Esophagus muscularis mucosa (tissue), 4 donors: Measurements from ENCODE around the gene FANCC. TPM values are rescaled to one million over a fixed set of nuclear protein-coding genes. Genes with fewer than 3 reads are reported as not detected.

Source experiments
- DNase-seq: peaks from one replicate; pipeline ENCODE4 v3.0.0-alpha.2; 2017; ENCODE audit errors: extremely low spot score
- H3K27ac ChIP-seq, 4 donors: fragments of 200-600 bp; sonication (generic); replicated peaks in 1 of 4; 1 replicate in 3 of 4; 2 replicates in 1 of 4; pipeline ENCODE4 v1.5.1; 2016 to 2019; ENCODE audit warnings: mild to moderate bottlenecking in 1 of 4
- H3K27me3 ChIP-seq, 4 donors: fragments of 200-600 bp; sonication (generic); one replicate each; pipeline versions ENCODE4 v1.5.1 to v1.6.0; 2016 to 2019
- H3K36me3 ChIP-seq, 4 donors: fragments of 200-600 bp; sonication (generic); one replicate each; pipeline ENCODE4 v1.5.1; 2016 to 2019
- H3K4me1 ChIP-seq, 4 donors: fragments of 200-600 bp; sonication (generic); one replicate each; pipeline ENCODE4 v1.5.1; 2016 to 2019
- H3K4me3 ChIP-seq, 4 donors: fragments of 200-600 bp; sonication (generic); 1 replicate in 2 of 4; 2 replicates in 2 of 4; pipeline ENCODE4 v1.5.1; 2016 to 2019; ENCODE audit warnings: mild to moderate bottlenecking in 4 of 4, moderate library complexity in 1 of 4
- H3K9me3 ChIP-seq, 4 donors: fragments of 200-600 bp; sonication (generic); 1 replicate in 3 of 4; 2 replicates in 1 of 4; pipeline ENCODE4 v1.5.1; 2016 to 2019
- EP300 ChIP-seq: sonication (generic); formaldehyde crosslinking; IDR thresholded peaks from one replicate; pipeline ENCODE4 v1.6.1; 2017; ENCODE audit warnings: antibody characterized with exemption
- POLR2A ChIP-seq: fragments of 450-650 bp; IDR thresholded peaks from one replicate; pipeline ENCODE4 v1.6.1; 2017; ENCODE audit warnings: antibody characterized with exemption, moderate library complexity, mild to moderate bottlenecking, low read depth
- POLR2AphosphoS5 ChIP-seq, 2 donors: sonication (generic); formaldehyde crosslinking; IDR thresholded peaks; one replicate each; pipeline ENCODE4 v1.6.1; 2017; ENCODE audit warnings: antibody characterized with exemption in 2 of 2
- WGBS: methylation state at CpG from one replicate; pipeline ENCODE4 v1.1.5; 2018; 5-methylcytosine and 5-hydroxymethylcytosine counted together
- intact Hi-C: fragments of 100-400 bp; cut with DNase I; formaldehyde crosslinking; loops from one replicate; pipeline ENCODE4 v1.15.1; 2023
- total RNA-seq, 4 donors: library from RNA; depleted of rRNA; stranded (reverse); fragments of >200 nt; gene quantifications; one replicate each; pipeline versions ENCODE4 v1.1.0 to v1.2.1, GENCODE V29; 2016
- TF ChIP-seq, protein P1 (sequence below), 3 experiments: fragments of 200-600 bp in 2 of 3; fragments of 450-650 bp in 1 of 3; sonication (generic) in 2 of 3; IDR thresholded peaks; one replicate each; pipeline ENCODE4 v1.5.1; 2017 to 2019; ENCODE audit warnings: antibody characterized with exemption in 3 of 3, mild to moderate bottlenecking in 2 of 3, moderate library complexity in 1 of 3

Gene FANCC
- total RNA-seq, 4 donors from 2014 or later: 5.3 to 9.5 (median 6.8) TPM

- Histone ChIP-seq H3K27me3 (no peaks in the 10 kb centered on the region), H3K36me3 (no peaks in the 10 kb centered on the region), H3K27ac (peak overlapping the region in 3 of 4 donors; percentile 13 to 48 (median 30)), H3K4me3 (no peak overlapping the region), H3K9me3 (no peaks in the 10 kb centered on the region), H3K4me1 (peaks cover 0 to 57% (median 36%) of the 10 kb centered on the region in 4 donors)
- DNase-seq: no peak
- TF ChIP-seq, protein P1, sequence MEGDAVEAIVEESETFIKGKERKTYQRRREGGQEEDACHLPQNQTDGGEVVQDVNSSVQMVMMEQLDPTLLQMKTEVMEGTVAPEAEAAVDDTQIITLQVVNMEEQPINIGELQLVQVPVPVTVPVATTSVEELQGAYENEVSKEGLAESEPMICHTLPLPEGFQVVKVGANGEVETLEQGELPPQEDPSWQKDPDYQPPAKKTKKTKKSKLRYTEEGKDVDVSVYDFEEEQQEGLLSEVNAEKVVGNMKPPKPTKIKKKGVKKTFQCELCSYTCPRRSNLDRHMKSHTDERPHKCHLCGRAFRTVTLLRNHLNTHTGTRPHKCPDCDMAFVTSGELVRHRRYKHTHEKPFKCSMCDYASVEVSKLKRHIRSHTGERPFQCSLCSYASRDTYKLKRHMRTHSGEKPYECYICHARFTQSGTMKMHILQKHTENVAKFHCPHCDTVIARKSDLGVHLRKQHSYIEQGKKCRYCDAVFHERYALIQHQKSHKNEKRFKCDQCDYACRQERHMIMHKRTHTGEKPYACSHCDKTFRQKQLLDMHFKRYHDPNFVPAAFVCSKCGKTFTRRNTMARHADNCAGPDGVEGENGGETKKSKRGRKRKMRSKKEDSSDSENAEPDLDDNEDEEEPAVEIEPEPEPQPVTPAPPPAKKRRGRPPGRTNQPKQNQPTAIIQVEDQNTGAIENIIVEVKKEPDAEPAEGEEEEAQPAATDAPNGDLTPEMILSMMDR (IDR thresholded peaks at IDR 0.05): no peak
- TF ChIP-seq EP300 (no peak), POLR2A (no peak), POLR2AphosphoS5 (IDR thresholded peaks at IDR 0.05) (no peak)
- intact Hi-C loops: loop anchor here (10.0 kb wide), 1 partner anchor 63 kb away; no protein-coding TSS in a partner anchor
- WGBS: 79% methylated on average over 5 of the region's 5 CpGs
Measured at GRCh38 chr9:95202076-95202681, 115.3 kb downstream of the FANCC start.

GRCh38 chr9:95201206-95201605 is 116.3 kb downstream of the FANCC start:
- Histone ChIP-seq H3K27me3 (no peaks in the 10 kb centered on the region), H3K4me3 (no peak overlapping the region), H3K27ac (peak overlapping the region in 2 of 4 donors; percentile 5 to 30), H3K36me3 (no peaks in the 10 kb centered on the region), H3K9me3 (no peaks in the 10 kb centered on the region), H3K4me1 (peaks cover 0 to 59% (median 39%) of the 10 kb centered on the region in 4 donors)
- intact Hi-C loops: loop anchor here (10.0 kb wide), 1 partner anchor 64 kb away; no protein-coding TSS in a partner anchor
- no peak for DNase-seq
- WGBS: 72% methylated on average over 4 of the region's 4 CpGs
- TF ChIP-seq, protein P1 (IDR thresholded peaks at IDR 0.05): no peak
- TF ChIP-seq POLR2A (no peak), EP300 (no peak), POLR2AphosphoS5 (IDR thresholded peaks at IDR 0.05) (no peak)

DNA sequence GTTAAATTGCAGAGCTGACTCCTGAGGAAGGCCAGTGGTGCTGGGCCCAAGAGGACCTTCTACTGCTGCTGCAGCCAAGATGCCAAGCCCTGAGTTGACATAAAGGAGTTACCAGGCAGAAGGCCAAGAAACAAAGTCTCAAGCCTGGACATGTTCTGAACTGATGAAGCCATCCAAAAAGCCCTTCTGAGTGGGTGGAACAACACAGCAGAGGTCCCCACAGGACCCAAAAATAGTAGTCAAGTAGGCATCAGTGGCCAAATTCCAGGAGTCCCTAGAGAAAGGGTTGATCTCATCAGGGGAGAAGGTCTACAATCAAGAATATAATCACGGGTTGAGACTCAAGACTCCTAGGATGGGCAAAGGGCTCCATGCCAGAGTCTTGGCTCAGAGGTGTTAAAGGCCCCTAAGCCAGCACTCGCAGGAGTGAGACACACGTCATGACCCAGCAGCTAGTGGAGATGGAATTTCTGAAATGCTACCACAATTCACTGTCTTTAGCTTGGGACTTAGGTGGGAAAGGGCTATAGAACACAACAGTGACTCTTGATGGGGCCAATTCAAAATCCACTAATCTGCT is 119.7 kb downstream of the FANCC start:
- intact Hi-C loops: no loop called here
- no peaks in the 10 kb centered on the region for H3K36me3 ChIP-seq
- DNase-seq: no peak
- H3K4me1 ChIP-seq: peaks cover 0 to 50% (median 34%) of the 10 kb centered on the region in 4 donors
- H3K9me3 ChIP-seq: no peaks in the 10 kb centered on the region
- peak overlapping the region in 2 of 4 donors; percentile 1 to 21 for H3K27ac ChIP-seq
- 34% methylated on average over 3 of the region's 3 CpGs for WGBS
- H3K4me3 ChIP-seq: no peak overlapping the region
- no peaks in the 10 kb centered on the region for H3K27me3 ChIP-seq
- TF ChIP-seq POLR2AphosphoS5 (IDR thresholded peaks at IDR 0.05): no peak
- TF ChIP-seq, protein P1 (IDR thresholded peaks at IDR 0.05): no peak
- no peak for TF ChIP-seq EP300
- no peak for TF ChIP-seq POLR2A

DNA sequence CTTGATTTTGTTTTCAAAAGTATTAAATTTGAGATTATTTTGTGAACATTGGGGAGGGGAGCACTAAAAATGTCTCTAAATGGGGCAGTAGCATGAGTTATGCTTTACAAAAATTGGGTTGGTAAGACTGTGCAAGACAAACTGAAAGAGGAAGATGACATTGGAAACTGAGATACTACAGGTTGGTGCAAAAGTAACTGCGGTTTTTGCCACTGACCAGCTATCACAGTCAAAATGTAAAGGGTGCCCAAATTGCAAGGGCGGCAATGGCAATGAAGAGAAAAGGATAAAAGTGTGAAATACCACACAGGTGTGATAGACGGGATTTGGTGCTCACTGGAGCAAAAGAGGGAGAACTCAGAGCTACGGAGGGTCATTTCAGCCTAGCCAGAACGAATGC is 124.0 kb downstream of the FANCC start:
- Histone ChIP-seq H3K4me3 (no peak overlapping the region), H3K27me3 (no peaks in the 10 kb centered on the region), H3K9me3 (no peaks in the 10 kb centered on the region), H3K36me3 (no peaks in the 10 kb centered on the region), H3K27ac (no peak overlapping the region), H3K4me1 (peaks cover 18 to 45% (median 40%) of the 10 kb centered on the region in 4 donors)
- 94% methylated on average over 5 of the region's 5 CpGs for WGBS
- no peak for TF ChIP-seq POLR2A
- no peak for TF ChIP-seq EP300
- no peak for TF ChIP-seq POLR2AphosphoS5 (IDR thresholded peaks at IDR 0.05)
- TF ChIP-seq, protein P1 (IDR thresholded peaks at IDR 0.05): no peak
- DNase-seq: no peak
- intact Hi-C loops: no loop called here
